ENCODE results near the gene OR5AC2. TPM values are rescaled to one million over a fixed set of nuclear protein-coding genes. Genes with fewer than 3 reads are reported as not detected.

The OR5AC2 gene
- total RNA-seq, 1 experiment from 2014 or later: not detected

- ChIA-PET POLR2A (ENCODE audit: unreplicated experiment) (no interaction called here), CTCF (no interaction called here)
- Histone ChIP-seq H3K79me2 (ENCODE audit: low read depth) (no peaks in the 10 kb centered on the region), H3K9me2 (ENCODE audit: insufficient read depth) (no peaks in the 10 kb centered on the region), H3K4me1 (replicated peaks; ENCODE audit: insufficient read depth) (no peaks in the 10 kb centered on the region), H3K4me3 (no peak overlapping the region), H3K36me3 (ENCODE audit: low read depth) (no peaks in the 10 kb centered on the region), H2AFZ (no peak overlapping the region), H3K9me3 (ENCODE audit: insufficient read depth, low read depth) (peaks cover 4% of the 10 kb centered on the region; the same call in 1 of the 2 replicates), H3K27ac (no peak overlapping the region), H4K20me1 (ENCODE audit: insufficient read depth) (no peaks in the 10 kb centered on the region), H3K27me3 (ENCODE audit: insufficient read depth, low read depth) (no peaks in the 10 kb centered on the region), H3F3A (ENCODE audit: insufficient read depth, low read depth) (no peaks in the 10 kb centered on the region), H3K4me2 (no peak overlapping the region)
- BruUV-seq (replicated peaks): no TSS peak
- TF ChIP-seq, protein P1, sequence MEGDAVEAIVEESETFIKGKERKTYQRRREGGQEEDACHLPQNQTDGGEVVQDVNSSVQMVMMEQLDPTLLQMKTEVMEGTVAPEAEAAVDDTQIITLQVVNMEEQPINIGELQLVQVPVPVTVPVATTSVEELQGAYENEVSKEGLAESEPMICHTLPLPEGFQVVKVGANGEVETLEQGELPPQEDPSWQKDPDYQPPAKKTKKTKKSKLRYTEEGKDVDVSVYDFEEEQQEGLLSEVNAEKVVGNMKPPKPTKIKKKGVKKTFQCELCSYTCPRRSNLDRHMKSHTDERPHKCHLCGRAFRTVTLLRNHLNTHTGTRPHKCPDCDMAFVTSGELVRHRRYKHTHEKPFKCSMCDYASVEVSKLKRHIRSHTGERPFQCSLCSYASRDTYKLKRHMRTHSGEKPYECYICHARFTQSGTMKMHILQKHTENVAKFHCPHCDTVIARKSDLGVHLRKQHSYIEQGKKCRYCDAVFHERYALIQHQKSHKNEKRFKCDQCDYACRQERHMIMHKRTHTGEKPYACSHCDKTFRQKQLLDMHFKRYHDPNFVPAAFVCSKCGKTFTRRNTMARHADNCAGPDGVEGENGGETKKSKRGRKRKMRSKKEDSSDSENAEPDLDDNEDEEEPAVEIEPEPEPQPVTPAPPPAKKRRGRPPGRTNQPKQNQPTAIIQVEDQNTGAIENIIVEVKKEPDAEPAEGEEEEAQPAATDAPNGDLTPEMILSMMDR (conservative IDR thresholded peaks at IDR 0.05): no peak; the same call in 1 of the 2 replicates
- TF ChIP-seq EZH2 (IDR thresholded peaks at IDR 0.05; ENCODE audit: low read depth): no peak
- no peak for DNase-seq
- intact Hi-C loops (cut with micrococcal nuclease; ENCODE audit: unreplicated experiment): loop anchor here (10.0 kb wide), 1 partner anchor 151 kb away; the partner anchor contains the start of gene OR5H6
Observed at GRCh38 chr3:98114264-98114663, 27.3 kb downstream of the OR5AC2 start.

DNA sequence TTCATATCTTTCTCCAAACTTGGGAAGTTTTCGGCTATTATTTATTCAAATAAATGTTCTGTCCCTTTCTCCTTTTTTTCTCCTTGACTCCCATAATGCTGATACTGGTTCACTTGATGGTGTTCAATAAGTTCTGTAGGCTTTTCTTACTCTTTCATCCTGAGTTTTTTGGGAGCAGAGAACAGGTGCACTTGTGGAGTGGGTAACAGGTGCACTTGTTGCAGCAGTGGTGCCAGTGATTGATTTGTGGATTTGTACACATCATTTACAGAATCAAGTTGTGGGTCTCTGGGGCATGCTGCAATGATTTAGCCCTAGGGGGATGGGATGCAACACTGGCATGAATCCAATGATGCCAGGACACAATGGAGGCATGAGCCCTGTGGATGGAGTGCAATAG is 28.7 kb downstream of the OR5AC2 start:
- Histone ChIP-seq H3K36me3 (ENCODE audit: low read depth) (no peaks in the 10 kb centered on the region), H3K4me2 (no peak overlapping the region), H2AFZ (no peak overlapping the region), H3K27me3 (ENCODE audit: insufficient read depth, low read depth) (no peaks in the 10 kb centered on the region), H3K79me2 (ENCODE audit: low read depth) (no peaks in the 10 kb centered on the region), H3F3A (ENCODE audit: insufficient read depth, low read depth) (no peaks in the 10 kb centered on the region), H3K4me3 (no peak overlapping the region), H4K20me1 (ENCODE audit: insufficient read depth) (no peaks in the 10 kb centered on the region), H3K9me3 (ENCODE audit: insufficient read depth, low read depth) (peaks cover 4% of the 10 kb centered on the region; the same call in 1 of the 2 replicates), H3K4me1 (replicated peaks; ENCODE audit: insufficient read depth) (no peaks in the 10 kb centered on the region), H3K9me2 (ENCODE audit: insufficient read depth) (no peaks in the 10 kb centered on the region), H3K27ac (no peak overlapping the region)
- no peak for DNase-seq
- intact Hi-C loops (cut with micrococcal nuclease; ENCODE audit: unreplicated experiment): loop anchor here (10.0 kb wide), 1 partner anchor 149 kb away; the partner anchor contains the start of gene OR5H6
- TF ChIP-seq, protein P1 (conservative IDR thresholded peaks at IDR 0.05): no peak
- TF ChIP-seq EZH2 (IDR thresholded peaks at IDR 0.05; ENCODE audit: low read depth): no peak
- ChIA-PET CTCF (no interaction called here), POLR2A (ENCODE audit: unreplicated experiment) (no interaction called here)
- no TSS peak for BruUV-seq (replicated peaks)

- ChIA-PET POLR2A (ENCODE audit: unreplicated experiment) (no interaction called here), CTCF (no interaction called here)
- no peak within 1 kb of the TSS for H3K27ac ChIP-seq
- no peaks in the 10 kb centered on the region for H3K36me3 ChIP-seq (ENCODE audit: low read depth)
- no peak within 1 kb of the TSS for H2AFZ ChIP-seq
- no peaks in the 10 kb centered on the region for H3K79me2 ChIP-seq (ENCODE audit: low read depth)
- no peaks in the 10 kb centered on the region for H3K4me1 ChIP-seq (replicated peaks; ENCODE audit: insufficient read depth)
- no peak within 1 kb of the TSS for H3K4me2 ChIP-seq
- no peaks in the 10 kb centered on the region for H4K20me1 ChIP-seq (ENCODE audit: insufficient read depth)
- no peak within 1 kb of the TSS for H3K4me3 ChIP-seq
- H3K9me3 ChIP-seq (ENCODE audit: insufficient read depth, low read depth): no peaks in the 10 kb centered on the region
- H3K27me3 ChIP-seq (ENCODE audit: insufficient read depth, low read depth): no peaks in the 10 kb centered on the region
- no peak for TF ChIP-seq EZH2 (IDR thresholded peaks at IDR 0.05; ENCODE audit: low read depth)
- TF ChIP-seq, protein P1 (conservative IDR thresholded peaks at IDR 0.05): no peak
- BruUV-seq (replicated peaks): no TSS peak
- DNase-seq: no peak
- intact Hi-C loops (cut with micrococcal nuclease; ENCODE audit: unreplicated experiment): no loop called here
- H3K9me2 ChIP-seq (ENCODE audit: insufficient read depth): no peaks in the 10 kb centered on the region
- no peaks in the 10 kb centered on the region for H3F3A ChIP-seq (ENCODE audit: insufficient read depth, low read depth)
Observed at GRCh38 chr3:98130421-98130820, 43.4 kb downstream of the OR5AC2 start, which contains the start of gene OR5H1. Gene OR5H1 (plus strand): TSS chr3:98130721. CDS start chr3:98132698, 1,977 bp downstream.

All from PC-9 (cell line).